Keratinocyte (primary cell): ENCODE data around the gene FUT7. TPM values are rescaled to one million over a fixed set of nuclear protein-coding genes. Genes with fewer than 3 reads are reported as not detected.
A peak's percentile ranks its signal among the peaks of the same experiment; 100 is the strongest.

Experiments used
- DNase-seq: peaks from one replicate; pipeline ENCODE4 v3.0.0-alpha.2; 2011; ENCODE audit warnings: low read depth, missing footprints, low spot score
- FAIRE-seq: peaks from 2 replicates; lab custom pipeline; 2011; peaks lifted over from hg19 to GRCh38; lab: Jason Lieb, UNC
- H2AFZ ChIP-seq: 2 replicates; pipeline ENCODE4 v1.6.0; 2012; ENCODE audit warnings: low read length, control low read depth, inconsistent platforms; ENCODE audit not compliant: control insufficient read depth
- H3K27ac ChIP-seq: 2 replicates; pipeline ENCODE4 v1.5.1; 2011; ENCODE audit warnings: low read length; ENCODE audit not compliant: control insufficient read depth, insufficient read depth
- H3K27me3 ChIP-seq: 3 replicates; pipeline ENCODE4 v1.6.0; 2011; ENCODE audit warnings: low read length; ENCODE audit not compliant: control insufficient read depth, insufficient read depth; ENCODE audit errors: extremely low read depth
- H3K36me3 ChIP-seq, 2 experiments: 2 replicates in 1 of 2; 3 replicates in 1 of 2; pipeline ENCODE4 v1.5.1; 2011; ENCODE audit warnings: low read length in 2 of 2, mild to moderate bottlenecking in 1 of 2; ENCODE audit not compliant: control insufficient read depth in 2 of 2, insufficient read depth in 2 of 2; ENCODE audit errors: extremely low read depth in 1 of 2
- H3K4me1 ChIP-seq: 3 replicates; pipeline ENCODE4 v1.5.1; 2011; ENCODE audit warnings: low read length; ENCODE audit not compliant: control insufficient read depth, insufficient read depth; ENCODE audit errors: extremely low read depth
- H3K4me2 ChIP-seq: 3 replicates; pipeline ENCODE4 v1.6.0; 2011; ENCODE audit warnings: low read depth, low read length; ENCODE audit not compliant: control insufficient read depth, insufficient read depth; ENCODE audit errors: extremely low read depth
- H3K4me3 ChIP-seq, 3 experiments: fragments of 200-600 bp in 1 of 3; sonication (generic) in 1 of 3; 2 replicates in 2 of 3; 3 replicates in 1 of 3; pipeline ENCODE4 v1.5.1; 2011 to 2016; ENCODE audit warnings: low read length in 3 of 3, mild to moderate bottlenecking in 3 of 3, control low read depth in 2 of 3, inconsistent platforms in 1 of 3, low read depth in 1 of 3, mixed read lengths in 1 of 3, mixed run types in 1 of 3, moderate library complexity in 1 of 3; ENCODE audit not compliant: control insufficient read depth in 2 of 3, insufficient read depth in 2 of 3; ENCODE audit errors: extremely low read depth in 1 of 3
- H3K79me2 ChIP-seq: 2 replicates; pipeline ENCODE4 v1.6.0; 2012; ENCODE audit warnings: low read length; ENCODE audit not compliant: control insufficient read depth, insufficient read depth
- H3K9ac ChIP-seq: 3 replicates; pipeline ENCODE4 v1.6.0; 2011; ENCODE audit warnings: low read length; ENCODE audit not compliant: control insufficient read depth, insufficient read depth; ENCODE audit errors: extremely low read depth
- H3K9me1 ChIP-seq: 3 replicates; pipeline ENCODE4 v1.6.0; 2011; ENCODE audit warnings: low read length; ENCODE audit not compliant: control insufficient read depth, insufficient read depth; ENCODE audit errors: extremely low read depth
- H3K9me3 ChIP-seq: 2 replicates; pipeline ENCODE4 v1.5.1; 2012; ENCODE audit warnings: low read depth, low read length; ENCODE audit not compliant: control insufficient read depth
- H4K20me1 ChIP-seq: 3 replicates; pipeline ENCODE4 v1.6.0; 2011; ENCODE audit warnings: low read length; ENCODE audit not compliant: control insufficient read depth, insufficient read depth; ENCODE audit errors: extremely low read depth
- CTCF ChIP-seq, 3 experiments: IDR thresholded peaks in 1 of 3; conservative IDR thresholded peaks in 1 of 3; optimal IDR thresholded peaks in 1 of 3; 2 replicates in 2 of 3; 3 replicates in 1 of 3; pipeline versions ENCODE3 to v1.5.1; 2011; ENCODE audit warnings: low read length in 3 of 3, mild to moderate bottlenecking in 3 of 3, moderate library complexity in 2 of 3, control low read depth in 1 of 3, inconsistent platforms in 1 of 3; ENCODE audit not compliant: insufficient read depth in 2 of 3; ENCODE audit errors: extremely low read depth in 1 of 3
- EZH2 ChIP-seq: IDR thresholded peaks from one replicate; pipeline ENCODE4 v1.6.1; 2012; ENCODE audit warnings: inconsistent platforms, mild to moderate bottlenecking, low read length, moderate library complexity
- dilution Hi-C: fragments of 300-500 bp; cut with MboI; formaldehyde crosslinking; loops from one replicate; pipeline ENCODE4 v1.7.0; 2020; ENCODE audit warnings: low sequenced_read_pairs; ENCODE audit not compliant: extremely low pct_ligation_motif_present
- polyA plus RNA-seq, 5 experiments: library from polyadenylated mRNA; depleted of rRNA in 3 of 5; stranded (reverse) in 3 of 5; stranded (forward) in 1 of 5; unstranded in 1 of 5; fragments of >200 nt; gene quantifications; 1 replicate in 1 of 5; 2 replicates in 3 of 5; 3 replicates in 1 of 5; pipeline versions ENCODE4 v1.2.1 to v1.2.3, GENCODE V29; 2011 to 2012; ENCODE audit warnings: missing spikeins in 2 of 5, low read depth in 1 of 5, low replicate concordance in 1 of 5

Gene FUT7
- polyA plus RNA-seq, 1 donor (not counting 4 experiments of a cell fraction or from before 2014, with no cell fraction given), result not detected

- FAIRE-seq, result no peak
- peaks cover 3% of the 10 kb centered on the region for H4K20me1 ChIP-seq
- no peaks in the 10 kb centered on the region for H3K27me3 ChIP-seq
- H3K27ac ChIP-seq, result no peak overlapping the region
- no peak overlapping the region for H3K9ac ChIP-seq
- no peaks in the 10 kb centered on the region for H3K79me2 ChIP-seq
- H3K4me3 ChIP-seq, result peak overlapping the region in 2 of 3 experiments; percentile 7 to 33
- H3K9me3 ChIP-seq, result no peaks in the 10 kb centered on the region
- H3K4me2 ChIP-seq, result peak overlapping the region; percentile 32
- TF ChIP-seq CTCF (optimal IDR thresholded peaks at IDR 0.05 in 1 of 3, IDR thresholded peaks at IDR 0.05 in 1 of 3, conservative IDR thresholded peaks at IDR 0.05 in 1 of 3; ENCODE audit: extremely low read depth in 1 of 3, insufficient read depth in 2 of 3, low read length in 3 of 3) (no peak), EZH2 (no peak)
- DNase-seq, result no peak
- H3K36me3 ChIP-seq, result peaks cover 0 to 10% of the 10 kb centered on the region in 2 experiments
- no peaks in the 10 kb centered on the region for H3K9me1 ChIP-seq
- peaks cover 43% of the 10 kb centered on the region for H3K4me1 ChIP-seq
- dilution Hi-C loops, result no loop called here
- no peak overlapping the region for H2AFZ ChIP-seq
Measured at GRCh38 chr9:136994180-136994887, 37.6 kb downstream of the FUT7 start.

- peaks cover 43% of the 10 kb centered on the region for H3K4me1 ChIP-seq
- peak overlapping the region; percentile 64 to 76 (median 74) for H3K4me3 ChIP-seq
- no peaks in the 10 kb centered on the region for H3K27me3 ChIP-seq
- no peaks in the 10 kb centered on the region for H3K9me1 ChIP-seq
- no peaks in the 10 kb centered on the region for H3K9me3 ChIP-seq
- FAIRE-seq (no peak), DNase-seq (no peak)
- H3K4me2 ChIP-seq, result peak overlapping the region; percentile 93
- H4K20me1 ChIP-seq, result peaks cover 3% of the 10 kb centered on the region
- no peaks in the 10 kb centered on the region for H3K79me2 ChIP-seq
- peaks cover 0 to 10% of the 10 kb centered on the region in 2 experiments for H3K36me3 ChIP-seq
- H3K9ac ChIP-seq, result peak overlapping the region; percentile 51
- H2AFZ ChIP-seq, result no peak overlapping the region
- TF ChIP-seq CTCF (optimal IDR thresholded peaks at IDR 0.05 in 1 of 3, IDR thresholded peaks at IDR 0.05 in 1 of 3, conservative IDR thresholded peaks at IDR 0.05 in 1 of 3; ENCODE audit: extremely low read depth in 1 of 3, insufficient read depth in 2 of 3, low read length in 3 of 3) (no peak), EZH2 (no peak)
- dilution Hi-C loops, result no loop called here
- peak overlapping the region; percentile 31 for H3K27ac ChIP-seq
Measured at GRCh38 chr9:136992819-136993369, 39.0 kb downstream of the FUT7 start.
